ENCODE data around the gene FBXO22. TPM values are rescaled to one million over a fixed set of nuclear protein-coding genes. Genes with fewer than 3 reads are reported as not detected.

Gene FBXO22
- total RNA-seq, 2 experiments from 2014 or later, result 23.5 to 33.6 TPM

- no peaks in the 10 kb centered on the region for H4K20me1 ChIP-seq (ENCODE audit: insufficient read depth, low read length)
- peaks cover 16% of the 10 kb centered on the region; the same call in 1 of the 2 replicates for H3K36me3 ChIP-seq (ENCODE audit: insufficient read depth, low read length)
- no peaks in the 10 kb centered on the region for H3K9me3 ChIP-seq (ENCODE audit: low read length)
- H2AFZ ChIP-seq (ENCODE audit: low read length), result no peak overlapping the region
- TF ChIP-seq CTCF (conservative IDR thresholded peaks at IDR 0.05; ENCODE audit: low read length) (no peak), EZH2phosphoT487 (IDR thresholded peaks at IDR 0.05; ENCODE audit: borderline replicate concordance, low read depth, low read length) (no peak)
- no peak overlapping the region for H3K27ac ChIP-seq (ENCODE audit: low read depth, low read length, poor library complexity, severe bottlenecking)
- no TSS peak for BruUV-seq (replicated peaks)
- ChIA-PET CTCF (ENCODE audit: unreplicated experiment) (no interaction called here), POLR2A (interaction anchor here (0.6 kb wide), 1 partner anchor 740 kb away, joined by 4 read pairs; no protein-coding TSS in a partner anchor)
- no peaks in the 10 kb centered on the region for H3K79me2 ChIP-seq (ENCODE audit: insufficient read depth, low read depth, low read length)
- intact Hi-C loops (cut with micrococcal nuclease; ENCODE audit: unreplicated experiment), result loop anchor here (10.0 kb wide), 1 partner anchor 200 kb away; a partner anchor contains a TSS
- H3K9me2 ChIP-seq (ENCODE audit: insufficient read depth, low read length), result no peaks in the 10 kb centered on the region
- no peak for DNase-seq (ENCODE audit: low spot score)
- peaks cover 6% of the 10 kb centered on the region for H3K4me1 ChIP-seq (ENCODE audit: insufficient read depth, low read length, poor library complexity, severe bottlenecking)
- no peak overlapping the region for H3K4me2 ChIP-seq (ENCODE audit: low read length)
- H3K4me3 ChIP-seq (ENCODE audit: low read depth, low read length, poor library complexity, severe bottlenecking), result no peak overlapping the region
Observed at GRCh38 chr15:75924576-75924975, 20.9 kb downstream of the FBXO22 start.

GRCh38 chr15:75925440-75925839 is 21.8 kb downstream of the FBXO22 start:
- Histone ChIP-seq H3K36me3 (ENCODE audit: insufficient read depth, low read length) (peaks cover 20% of the 10 kb centered on the region), H3K9me2 (ENCODE audit: insufficient read depth, low read length) (no peaks in the 10 kb centered on the region), H3K27ac (ENCODE audit: low read depth, low read length, poor library complexity, severe bottlenecking) (no peak overlapping the region), H4K20me1 (ENCODE audit: insufficient read depth, low read length) (no peaks in the 10 kb centered on the region), H3K9me3 (ENCODE audit: low read length) (no peaks in the 10 kb centered on the region), H2AFZ (ENCODE audit: low read length) (no peak overlapping the region), H3K4me1 (ENCODE audit: insufficient read depth, low read length, poor library complexity, severe bottlenecking) (peaks cover 6% of the 10 kb centered on the region), H3K79me2 (ENCODE audit: insufficient read depth, low read depth, low read length) (no peaks in the 10 kb centered on the region), H3K4me2 (ENCODE audit: low read length) (no peak overlapping the region), H3K4me3 (ENCODE audit: low read depth, low read length, poor library complexity, severe bottlenecking) (no peak overlapping the region)
- intact Hi-C loops (cut with micrococcal nuclease; ENCODE audit: unreplicated experiment), result loop anchor here (10.0 kb wide), 1 partner anchor 201 kb away; a partner anchor contains a TSS
- ChIA-PET CTCF (ENCODE audit: unreplicated experiment) (interaction anchor here (0.5 kb wide), 1 partner anchor 187 kb away, joined by 3 read pairs; no protein-coding TSS in a partner anchor), POLR2A (interaction anchor here (0.7 kb wide), 2 partner anchors 32 to 339 kb away, joined by 3 to 6 read pairs; no protein-coding TSS in a partner anchor)
- BruUV-seq (replicated peaks), result no TSS peak
- TF ChIP-seq CTCF (conservative IDR thresholded peaks at IDR 0.05; ENCODE audit: low read length) (no peak), EZH2phosphoT487 (IDR thresholded peaks at IDR 0.05; ENCODE audit: borderline replicate concordance, low read depth, low read length) (no peak)
- peak; percentile 16 for DNase-seq (ENCODE audit: low spot score)

- intact Hi-C loops (cut with micrococcal nuclease; ENCODE audit: unreplicated experiment), result loop anchor here (10.0 kb wide), 1 partner anchor 202 kb away; a partner anchor contains a TSS
- H4K20me1 ChIP-seq (ENCODE audit: insufficient read depth, low read length), result no peaks in the 10 kb centered on the region
- no peaks in the 10 kb centered on the region for H3K9me2 ChIP-seq (ENCODE audit: insufficient read depth, low read length)
- no peak for DNase-seq (ENCODE audit: low spot score)
- ChIA-PET CTCF (ENCODE audit: unreplicated experiment) (no interaction called here), POLR2A (interaction anchor here (0.5 to 1.1 kb wide), 2 partner anchors 121 to 886 kb away, joined by 3 to 4 read pairs; no protein-coding TSS in a partner anchor)
- no peaks in the 10 kb centered on the region for H3K9me3 ChIP-seq (ENCODE audit: low read length)
- H3K4me3 ChIP-seq (ENCODE audit: low read depth, low read length, poor library complexity, severe bottlenecking), result no peak overlapping the region
- peaks cover 28% of the 10 kb centered on the region for H3K36me3 ChIP-seq (ENCODE audit: insufficient read depth, low read length)
- no peak overlapping the region for H2AFZ ChIP-seq (ENCODE audit: low read length)
- peaks cover 6% of the 10 kb centered on the region for H3K4me1 ChIP-seq (ENCODE audit: insufficient read depth, low read length, poor library complexity, severe bottlenecking)
- H3K79me2 ChIP-seq (ENCODE audit: insufficient read depth, low read depth, low read length), result no peaks in the 10 kb centered on the region
- no peak overlapping the region for H3K27ac ChIP-seq (ENCODE audit: low read depth, low read length, poor library complexity, severe bottlenecking)
- BruUV-seq (replicated peaks), result no TSS peak
- no peak overlapping the region for H3K4me2 ChIP-seq (ENCODE audit: low read length)
- no peak for TF ChIP-seq CTCF (conservative IDR thresholded peaks at IDR 0.05; ENCODE audit: low read length)
- no peak for TF ChIP-seq EZH2phosphoT487 (IDR thresholded peaks at IDR 0.05; ENCODE audit: borderline replicate concordance, low read depth, low read length)
Observed at GRCh38 chr15:75926931-75927330, 23.3 kb downstream of the FBXO22 start.
